Kasumi-1 (cell line): ENCODE data around the gene HSF5.

Source experiments
- DNase-seq, 2 experiments: peaks; one replicate each; lab custom pipeline; 2025; lab: John Stamatoyannopoulos, UW

Gene HSF5

DNA sequence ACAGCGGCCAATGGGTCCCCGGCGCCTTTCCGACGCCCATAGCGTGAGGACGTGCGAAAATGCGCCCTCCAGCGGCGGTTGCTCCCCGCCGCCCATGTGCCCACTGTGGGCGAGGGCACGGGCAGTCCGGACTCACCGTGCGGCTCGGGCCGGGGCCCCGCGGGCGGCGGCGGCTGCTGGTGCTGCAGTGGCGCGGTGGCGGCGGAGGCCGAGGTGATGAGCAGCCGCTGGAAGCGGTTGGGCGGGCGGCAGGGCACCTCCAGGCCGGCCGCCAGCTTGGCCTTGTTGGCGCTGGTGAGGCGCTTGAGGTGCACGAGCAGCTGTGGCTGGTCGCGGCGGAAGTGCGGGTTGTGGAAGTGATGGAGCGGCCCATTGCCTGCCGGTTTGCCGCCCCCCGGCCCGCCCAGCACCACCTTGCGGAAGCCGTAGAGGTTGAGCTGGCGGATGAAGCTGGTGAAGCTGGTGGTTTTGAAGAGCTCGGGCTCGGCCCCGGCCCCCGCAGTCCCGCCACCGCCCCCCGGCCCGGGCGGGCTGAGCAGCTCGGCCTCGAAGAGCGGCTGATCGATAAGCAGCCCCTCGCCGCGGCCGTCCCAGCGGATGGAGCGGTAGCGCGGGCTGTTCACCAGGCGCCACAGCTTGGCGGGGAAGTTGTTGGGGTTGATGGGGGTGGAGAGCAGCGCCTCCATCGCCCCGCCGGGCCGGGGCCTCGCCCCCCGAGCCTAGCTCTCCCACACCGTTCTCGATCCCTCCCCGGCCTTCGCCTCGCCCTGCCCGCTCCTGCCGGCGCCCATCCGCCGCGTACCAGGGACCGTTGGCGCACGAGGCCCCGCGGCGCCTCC is at the start of gene HSF5:
Gene HSF5 (minus strand): TSS at position 820 of the 839 bp plus-strand sequence. CDS start 134 bp downstream, at position 686.
- no peak for DNase-seq

GRCh38 chr17:58537266-58537665 is 49.1 kb upstream of the HSF5 start:
- no peak for DNase-seq

GRCh38 chr17:58536542-58536941 is 48.3 kb upstream of the HSF5 start:
- DNase-seq: no peak

- DNase-seq: no peak
Observed at GRCh38 chr17:58535431-58535830, 47.2 kb upstream of the HSF5 start.

- DNase-seq: no peak
Observed at GRCh38 chr17:58534901-58535421, 46.8 kb upstream of the HSF5 start.

- DNase-seq: no peak
Observed at GRCh38 chr17:58534331-58534730, 46.1 kb upstream of the HSF5 start.

GRCh38 chr17:58533616-58534188 is 45.5 kb upstream of the HSF5 start:
- no peak for DNase-seq

DNA sequence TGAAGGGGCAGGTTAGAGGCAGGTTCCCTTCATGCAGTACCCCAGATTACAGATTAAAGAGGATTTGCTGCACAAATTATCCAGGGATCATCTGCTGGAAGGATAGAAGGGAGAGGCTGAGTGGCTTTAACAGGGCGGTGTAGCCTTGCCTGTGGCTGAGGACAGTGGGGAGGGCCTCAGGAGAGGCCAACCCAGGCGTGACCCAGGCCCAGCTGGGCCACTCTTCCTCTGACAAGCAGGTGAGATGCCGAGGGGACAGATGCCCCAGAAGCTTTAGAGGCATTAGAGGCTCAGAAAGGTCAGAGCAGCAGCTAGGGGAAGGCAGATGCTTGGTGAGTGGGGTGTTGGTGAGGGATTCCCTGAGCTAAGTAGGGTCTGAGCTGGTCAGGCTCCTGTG is 44.3 kb upstream of the HSF5 start:
- DNase-seq: no peak

GRCh38 chr17:58531661-58532554 is 43.7 kb upstream of the HSF5 start:
- DNase-seq: no peak

- DNase-seq: no peak
Observed at GRCh38 chr17:58531122-58531521, 42.9 kb upstream of the HSF5 start.

DNA sequence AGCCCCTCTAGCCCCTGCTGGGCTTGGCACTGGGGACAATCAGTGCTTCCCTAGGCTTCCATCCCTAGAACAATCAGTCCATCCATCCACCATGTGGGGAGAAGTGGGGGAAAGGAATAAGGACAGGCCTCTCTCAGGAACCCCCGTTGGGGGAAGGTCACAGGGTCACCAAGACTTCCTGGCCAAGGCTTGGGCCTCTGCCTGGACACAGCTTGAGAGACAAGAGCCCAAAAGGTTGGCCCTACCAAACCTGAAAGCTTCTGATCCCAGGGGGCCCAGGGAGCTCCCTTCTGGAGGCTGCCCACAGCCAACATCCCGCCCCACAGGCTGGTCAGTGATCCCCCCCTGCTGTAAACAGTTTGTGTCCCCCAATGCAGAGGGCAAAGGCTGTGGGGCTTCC is 42.4 kb upstream of the HSF5 start:
- DNase-seq: no peak

GRCh38 chr17:58529275-58529674 is 41.1 kb upstream of the HSF5 start:
- DNase-seq: no peak

DNA sequence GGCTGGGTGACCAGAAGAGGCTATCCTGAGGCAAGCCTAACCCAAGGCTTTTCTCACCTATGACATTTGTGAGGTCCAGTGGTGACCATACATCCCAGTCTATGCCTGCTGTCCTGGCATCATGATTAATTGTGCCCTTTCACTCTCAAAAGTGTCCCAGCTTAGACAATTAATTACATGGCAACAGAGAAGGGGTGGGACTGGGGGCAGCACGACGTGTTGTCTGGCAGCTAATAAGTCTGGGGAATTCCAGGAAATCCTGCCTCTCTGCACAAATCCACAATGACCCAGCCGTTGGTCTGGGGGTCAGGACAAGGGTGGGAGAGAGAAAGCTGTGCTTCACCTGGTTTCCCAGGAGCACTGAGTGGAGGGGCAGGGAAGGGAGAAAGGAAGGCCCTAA is 40.2 kb upstream of the HSF5 start:
- DNase-seq: no peak

DNA sequence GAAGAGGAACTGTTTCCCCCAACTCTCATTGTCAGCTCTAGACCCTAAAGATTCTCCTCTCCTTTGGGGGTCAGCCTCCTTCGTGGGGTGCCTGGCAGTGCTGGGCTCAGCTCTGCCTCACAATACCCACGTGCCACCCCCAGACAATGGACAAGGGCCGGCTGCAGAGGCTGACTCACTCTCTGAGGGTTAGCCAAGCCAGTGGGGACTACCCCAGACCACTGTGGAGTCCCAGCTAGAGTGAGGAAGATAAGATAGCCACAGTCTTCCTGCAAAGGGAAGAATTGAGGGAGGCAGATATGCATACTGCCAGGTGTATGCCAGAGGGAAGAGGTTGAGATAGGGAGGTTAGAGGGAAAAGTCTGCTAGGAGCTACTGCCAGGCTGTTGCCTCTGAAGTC is 39.7 kb upstream of the HSF5 start:
- no peak for DNase-seq

DNA sequence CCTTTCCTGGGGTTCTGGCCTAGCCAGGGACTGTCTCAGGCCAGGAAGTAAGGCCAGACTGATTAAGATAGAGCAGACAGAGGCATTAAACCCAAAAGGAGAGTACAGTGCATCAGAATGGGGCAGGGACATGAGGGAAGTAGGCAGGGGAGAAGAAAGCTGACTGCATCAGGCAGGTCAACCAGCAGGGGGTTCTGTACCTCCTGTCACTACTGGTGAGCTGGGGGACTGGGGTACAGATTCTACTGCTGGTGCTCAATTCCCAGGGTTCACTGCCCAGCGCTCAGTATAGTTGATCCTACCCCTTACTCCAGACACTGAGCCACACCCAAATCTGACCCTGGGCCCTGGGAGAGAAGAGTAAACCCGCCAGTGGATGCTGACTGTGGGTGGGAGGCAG is 39.1 kb upstream of the HSF5 start:
- peak in 1 of 2 experiments; percentile 16 for DNase-seq

GRCh38 chr17:58525239-58525638 is 37.0 kb upstream of the HSF5 start:
- no peak for DNase-seq

DNA sequence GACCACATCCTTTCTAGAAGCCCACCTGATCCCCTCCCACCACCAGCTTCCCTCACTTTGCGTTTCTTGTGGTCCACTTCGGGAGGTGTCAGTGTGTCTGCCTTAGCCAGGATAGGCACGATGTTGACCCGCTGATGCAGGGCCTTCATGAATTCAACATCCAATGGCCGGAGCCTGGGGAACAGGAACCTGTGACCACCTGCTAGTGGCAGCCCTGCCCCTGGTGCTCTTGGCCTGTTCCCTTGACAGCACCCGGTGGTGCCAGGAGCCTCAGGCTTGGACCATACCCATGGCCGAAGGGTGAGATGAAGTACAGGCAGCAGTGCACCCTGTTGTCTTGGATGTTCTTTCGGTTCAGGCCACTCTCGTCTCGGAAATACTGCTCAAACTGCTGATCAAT is 33.5 kb upstream of the HSF5 start:
- peak; percentile 40 to 44 for DNase-seq

DNA sequence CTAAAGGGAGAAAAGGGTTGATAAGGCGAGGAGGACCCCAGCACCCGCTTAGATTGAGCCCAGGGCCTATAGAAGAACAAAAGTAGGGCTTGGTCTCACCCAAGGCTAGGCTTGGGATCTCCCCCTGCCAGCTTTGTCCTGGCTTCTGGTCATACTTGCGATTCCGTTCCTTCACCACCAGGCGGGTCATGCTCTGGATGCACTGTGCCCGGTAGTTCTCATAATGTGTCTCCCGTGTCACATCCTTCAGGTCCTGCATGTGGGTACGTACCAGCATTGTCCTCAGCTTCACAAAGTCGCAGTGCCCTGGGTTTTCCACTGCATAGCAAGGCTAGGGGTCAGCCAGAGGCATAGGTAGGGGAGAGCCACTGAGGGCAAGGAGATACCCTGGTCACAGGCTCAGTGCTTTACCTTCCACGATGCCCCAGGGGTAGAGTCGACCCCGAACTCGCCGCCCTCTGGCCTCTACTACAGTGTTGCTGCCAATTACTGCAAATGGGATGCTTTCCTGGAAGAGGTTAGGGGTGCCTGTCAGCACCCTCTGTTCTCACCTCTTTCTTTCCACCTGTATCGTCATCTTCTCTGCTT is 32.7 kb upstream of the HSF5 start:
- DNase-seq: peak; percentile 75 to 77

DNA sequence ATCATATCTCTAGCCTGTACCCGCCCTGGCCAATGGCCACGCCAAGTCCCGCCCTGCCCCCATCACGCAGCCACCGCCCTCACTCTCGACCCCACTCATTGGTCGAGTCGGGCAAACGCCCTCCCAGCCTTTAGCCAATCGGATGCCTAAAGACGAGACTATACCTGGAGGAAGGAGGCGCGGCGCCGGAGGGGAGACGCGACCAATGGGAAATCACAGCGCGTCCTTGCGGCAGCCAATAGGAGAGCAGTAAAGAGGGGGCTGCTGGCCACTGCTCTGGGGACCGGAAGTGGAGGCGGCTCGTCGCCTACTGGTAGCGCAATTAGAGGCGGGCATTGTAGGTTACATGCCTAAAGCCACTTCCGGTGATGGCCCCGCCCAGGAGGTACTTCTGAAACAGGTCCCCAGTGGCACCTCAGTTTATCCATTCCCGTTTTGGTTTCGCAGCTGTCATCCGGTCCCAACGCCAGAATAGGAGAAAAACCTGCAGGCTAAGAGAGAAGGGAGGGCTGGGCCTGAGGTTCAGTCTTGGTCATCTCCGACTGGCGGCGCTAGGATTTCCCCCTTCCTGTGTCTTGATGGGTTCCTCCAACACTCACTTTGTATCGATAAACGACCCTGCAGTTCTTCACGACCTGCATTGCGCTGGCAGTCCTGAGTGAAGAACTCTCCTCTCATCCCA is 29.9 kb upstream of the HSF5 start:
- peak; percentile 99 to 100 for DNase-seq

GRCh38 chr17:58517378-58517927 is 29.2 kb upstream of the HSF5 start:
- DNase-seq: no peak
